ENCODE results near the gene ACTR6. TPM values are rescaled to one million over a fixed set of nuclear protein-coding genes. Genes with fewer than 3 reads are reported as not detected.

ACTR6 gene
- total and polyA plus RNA-seq, 10 of the 15 experiments (the other 5 are each of a cell fraction or from before 2014, with no cell fraction given), result 17.4 to 62.4 (median 40.5) TPM

DNA sequence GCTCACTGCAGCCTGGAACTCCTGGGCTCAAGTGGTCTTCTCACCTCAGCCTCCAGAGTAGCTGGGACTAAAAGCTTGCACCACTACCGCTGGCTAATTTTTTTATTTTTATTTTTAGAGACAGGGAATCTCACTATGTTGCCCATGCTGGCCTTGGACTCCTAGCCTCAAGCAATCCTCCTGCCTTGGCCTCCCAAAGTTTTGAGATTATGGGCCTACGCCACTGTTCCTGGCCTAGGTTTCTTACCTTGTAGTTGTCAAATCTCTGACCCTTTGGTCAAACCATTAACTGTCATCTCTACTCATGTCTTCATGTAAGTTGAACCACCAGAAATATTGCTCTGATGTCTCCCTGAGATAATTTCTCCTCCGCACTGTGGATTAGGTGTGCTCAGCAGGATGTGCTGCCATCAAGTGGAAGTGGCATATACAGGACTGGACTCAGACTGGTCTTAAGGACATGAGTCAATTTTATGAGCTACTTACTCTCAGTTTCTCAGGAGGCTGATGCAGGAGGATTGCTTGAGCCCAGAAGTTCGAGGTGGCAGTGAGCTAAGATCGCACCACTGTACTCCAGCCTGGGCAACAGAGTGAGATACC lies 28.5 kb downstream of the ACTR6 start:
- Histone ChIP-seq H3K4me1 (ENCODE audit: control insufficient read depth, insufficient read depth, low read length) (no peaks in the 10 kb centered on the region), H3K79me2 (ENCODE audit: control insufficient read depth, insufficient read depth, low read length) (no peaks in the 10 kb centered on the region), H2AFZ (ENCODE audit: control insufficient read depth, low read depth, low read length) (no peak overlapping the region), H3K9me3 (replicated peaks; ENCODE audit: control insufficient read depth, insufficient read depth, low read length) (no peaks in the 10 kb centered on the region), H3K4me3 (no peak overlapping the region), H3K9ac (ENCODE audit: control insufficient read depth, insufficient read depth, low read length) (no peak overlapping the region), H3K27ac (ENCODE audit: control insufficient read depth, insufficient read depth) (no peak overlapping the region), H3K36me3 (ENCODE audit: control insufficient read depth in 2 of 2, insufficient read depth in 2 of 2, low read length in 1 of 2) (no peaks in the 10 kb centered on the region), H3K27me3 (replicated peaks in 1 of 2; ENCODE audit: control insufficient read depth in 2 of 2, insufficient read depth in 2 of 2, low read length in 1 of 2) (no peaks in the 10 kb centered on the region), H4K20me1 (ENCODE audit: control insufficient read depth, insufficient read depth) (no peaks in the 10 kb centered on the region), H3K4me2 (ENCODE audit: control insufficient read depth, insufficient read depth) (no peak overlapping the region)
- intact Hi-C loops (cut with micrococcal nuclease; ENCODE audit: unreplicated experiment), result no loop called here
- in situ Hi-C loops (cut with MboI), result loop anchor here (5.0 kb wide), 1 partner anchor 318 kb away; no protein-coding TSS in a partner anchor
- BruUV-seq (replicated peaks), result no TSS peak
- ChIA-PET POLR2A (interaction anchor here (0.6 to 0.9 kb wide), 3 partner anchors 68 to 349 kb away, joined by 3 to 8 read pairs (median 4); no protein-coding TSS in a partner anchor), CTCF (interaction anchor here (0.6 to 3.7 kb wide), 5 partner anchors 44 to 326 kb away, joined by 3 to 17 read pairs (median 8); no protein-coding TSS in a partner anchor), SMC1A (ENCODE audit: uncharacterized antibody, unreplicated experiment) (interaction anchor here (0.7 to 1.5 kb wide), 5 partner anchors 47 to 175 kb away, joined by 3 to 5 read pairs (median 3); no protein-coding TSS in a partner anchor), RAD21 (ENCODE audit: unreplicated experiment) (interaction anchor here (0.6 to 1.6 kb wide), 5 partner anchors 91 to 1890 kb away, joined by 3 to 6 read pairs (median 3); no protein-coding TSS in a partner anchor)
- TF ChIP-seq RAD21 (IDR thresholded peaks at IDR 0.05; ENCODE audit: insufficient read depth, low read depth, low read length), result peak; percentile 23; the same call in 1 of the 2 replicates
- TF ChIP-seq MYC (IDR thresholded peaks at IDR 0.05; ENCODE audit: insufficient read depth, insufficient read length, insufficient replicate concordance, low read length, severe bottlenecking), result no peak
- TF ChIP-seq, protein P1, sequence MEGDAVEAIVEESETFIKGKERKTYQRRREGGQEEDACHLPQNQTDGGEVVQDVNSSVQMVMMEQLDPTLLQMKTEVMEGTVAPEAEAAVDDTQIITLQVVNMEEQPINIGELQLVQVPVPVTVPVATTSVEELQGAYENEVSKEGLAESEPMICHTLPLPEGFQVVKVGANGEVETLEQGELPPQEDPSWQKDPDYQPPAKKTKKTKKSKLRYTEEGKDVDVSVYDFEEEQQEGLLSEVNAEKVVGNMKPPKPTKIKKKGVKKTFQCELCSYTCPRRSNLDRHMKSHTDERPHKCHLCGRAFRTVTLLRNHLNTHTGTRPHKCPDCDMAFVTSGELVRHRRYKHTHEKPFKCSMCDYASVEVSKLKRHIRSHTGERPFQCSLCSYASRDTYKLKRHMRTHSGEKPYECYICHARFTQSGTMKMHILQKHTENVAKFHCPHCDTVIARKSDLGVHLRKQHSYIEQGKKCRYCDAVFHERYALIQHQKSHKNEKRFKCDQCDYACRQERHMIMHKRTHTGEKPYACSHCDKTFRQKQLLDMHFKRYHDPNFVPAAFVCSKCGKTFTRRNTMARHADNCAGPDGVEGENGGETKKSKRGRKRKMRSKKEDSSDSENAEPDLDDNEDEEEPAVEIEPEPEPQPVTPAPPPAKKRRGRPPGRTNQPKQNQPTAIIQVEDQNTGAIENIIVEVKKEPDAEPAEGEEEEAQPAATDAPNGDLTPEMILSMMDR (IDR thresholded peaks at IDR 0.05 in 2 of 3, conservative IDR thresholded peaks at IDR 0.05 in 1 of 3; ENCODE audit: control insufficient read depth in 2 of 3, extremely low read depth in 1 of 3, insufficient read depth in 1 of 3, low read depth in 3 of 3, low read length in 3 of 3), result peak in 2 of 3 experiments; percentile 19 to 20; a peak in 2 of 6 replicates
- peak; percentile 1 for DNase-seq (ENCODE audit: low read depth, low spot score)
- ATAC-seq, result peak; percentile 57
- 96% methylated on average over 5 of the region's 5 CpGs for WGBS (ENCODE audit: insufficient coverage, insufficient replicate concordance, low lambda C conversion rate, missing lambda C conversion rate)
- no peak for FAIRE-seq

Measured in GM12878 (cell line).